HEK293 (cell line): Measurements from ENCODE around the gene PRKACB.

Experiments used
- CTCF ChIA-PET: fragments of 350-600 bp; formaldehyde crosslinking; extraction: SDS; loops from one replicate; lab custom pipeline; 2021; ENCODE audit warnings: antibody characterized with exemption; lab: Yijun Ruan, JAX
- POLR2A ChIA-PET: fragments of 300-600 bp; formaldehyde crosslinking; extraction: SDS; loops from one replicate; lab custom pipeline; 2020; ENCODE audit warnings: antibody characterized with exemption, inconsistent platforms; lab: Yijun Ruan, JAX
- H3K27ac ChIP-seq: fragments of 200-500 bp; sonication (Bioruptor generic); 2 replicates; pipeline ENCODE4 v1.5.1; 2014; ENCODE audit warnings: low read depth, low read length, control low read depth, inconsistent platforms; ENCODE audit errors: extremely low read depth
- H3K36me3 ChIP-seq, 2 experiments: fragments of 200-500 bp in 1 of 2; sonication (Bioruptor generic) in 1 of 2; 1 replicate in 1 of 2; 2 replicates in 1 of 2; pipeline ENCODE4 v1.5.1; 2014 to 2017; ENCODE audit warnings: inconsistent platforms in 2 of 2, low read length in 2 of 2; ENCODE audit not compliant: control insufficient read depth in 2 of 2, insufficient read depth in 1 of 2
- H3K4me1 ChIP-seq: fragments of 200-500 bp; sonication (Bioruptor generic); 2 replicates; pipeline ENCODE4 v1.5.1; 2014; ENCODE audit warnings: mild to moderate bottlenecking, low read length, inconsistent platforms; ENCODE audit not compliant: control insufficient read depth, insufficient read depth
- H3K4me3 ChIP-seq: 2 replicates; pipeline ENCODE4 v1.5.1; 2011; ENCODE audit warnings: low read depth, mild to moderate bottlenecking, control low read depth, low read length, moderate library complexity
- H3K9me3 ChIP-seq: fragments of 200-500 bp; sonication (Bioruptor generic); 2 replicates; pipeline ENCODE4 v1.5.1; 2014; ENCODE audit warnings: low read depth, low read length, inconsistent platforms; ENCODE audit not compliant: control insufficient read depth, insufficient read depth
- ATF2 ChIP-seq: fragments of 450-650 bp; formaldehyde crosslinking; IDR thresholded peaks from 2 replicates; pipeline ENCODE4 v1.5.1; 2016; ENCODE audit warnings: missing biosample characterization, missing genetic modification characterization, low read depth
- GFI1B ChIP-seq: fragments of 450-650 bp; formaldehyde crosslinking; IDR thresholded peaks from 2 replicates; pipeline ENCODE4 v1.5.1; 2016; ENCODE audit warnings: missing biosample characterization, missing genetic modification characterization
- GLIS1 ChIP-seq: fragments of 450-650 bp; formaldehyde crosslinking; IDR thresholded peaks from 2 replicates; pipeline ENCODE4 v1.5.1; 2016; ENCODE audit warnings: missing biosample characterization, missing genetic modification characterization
- HOXA7 ChIP-seq: sonication (generic); formaldehyde crosslinking; IDR thresholded peaks from 2 replicates; pipeline ENCODE4 v1.8.1; 2022; ENCODE audit warnings: missing genetic modification reagents, borderline replicate concordance
- HOXD13 ChIP-seq: sonication (generic); formaldehyde crosslinking; IDR thresholded peaks from 2 replicates; pipeline ENCODE4 v1.8.0; 2022; ENCODE audit warnings: missing genetic modification reagents, borderline replicate concordance
- IKZF3 ChIP-seq: fragments of 450-650 bp; IDR thresholded peaks from 2 replicates; pipeline ENCODE4 v1.5.0; 2018; ENCODE audit warnings: missing biosample characterization, mild to moderate bottlenecking, missing genetic modification characterization, moderate library complexity
- KLF10 ChIP-seq: fragments of 450-650 bp; IDR thresholded peaks from 2 replicates; pipeline ENCODE4 v1.5.1; 2018; ENCODE audit warnings: missing biosample characterization, mild to moderate bottlenecking, missing genetic modification characterization
- KLF9 ChIP-seq: fragments of 450-650 bp; formaldehyde crosslinking; IDR thresholded peaks from 2 replicates; pipeline ENCODE4 v1.5.1; 2016; ENCODE audit warnings: missing biosample characterization, missing genetic modification characterization, low read depth
- PATZ1 ChIP-seq: fragments of 450-650 bp; formaldehyde crosslinking; IDR thresholded peaks from 2 replicates; pipeline ENCODE4 v1.5.1; 2016; ENCODE audit warnings: missing biosample characterization, missing genetic modification characterization
- PBX3 ChIP-seq: sonication (generic); formaldehyde crosslinking; IDR thresholded peaks from 2 replicates; pipeline ENCODE4 v1.8.1; 2022; ENCODE audit warnings: mild to moderate bottlenecking, moderate library complexity, missing genetic modification reagents
- RBAK ChIP-seq: fragments of 450-650 bp; formaldehyde crosslinking; IDR thresholded peaks from 2 replicates; pipeline ENCODE4 v1.5.1; 2016; ENCODE audit warnings: missing biosample characterization, missing genetic modification characterization
- SALL2 ChIP-seq: fragments of 450-650 bp; formaldehyde crosslinking; IDR thresholded peaks from 2 replicates; pipeline ENCODE4 v1.5.0; 2017; ENCODE audit warnings: missing biosample characterization, mild to moderate bottlenecking, missing genetic modification characterization, borderline replicate concordance
- SETDB1 ChIP-seq: IDR thresholded peaks from one replicate; pipeline ENCODE4 v1.6.1; 2017; ENCODE audit warnings: mild to moderate bottlenecking, low read length, moderate library complexity, mixed read lengths; ENCODE audit not compliant: insufficient read length
- TSHZ1 ChIP-seq: fragments of 450-650 bp; formaldehyde crosslinking; IDR thresholded peaks from 2 replicates; pipeline ENCODE4 v1.5.1; 2016; ENCODE audit warnings: missing biosample characterization, missing genetic modification characterization, borderline replicate concordance
- ZFP69B ChIP-seq: fragments of 450-650 bp; formaldehyde crosslinking; IDR thresholded peaks from 2 replicates; pipeline ENCODE4 v1.5.1; 2016; ENCODE audit warnings: missing biosample characterization, missing genetic modification characterization
- ZNF174 ChIP-seq: fragments of 450-650 bp; formaldehyde crosslinking; IDR thresholded peaks from 2 replicates; pipeline ENCODE4 v1.5.0; 2017; ENCODE audit warnings: missing biosample characterization, mild to moderate bottlenecking, missing genetic modification characterization
- ZNF2 ChIP-seq: fragments of 450-650 bp; formaldehyde crosslinking; IDR thresholded peaks from 2 replicates; pipeline ENCODE4 v1.5.1; 2016; ENCODE audit warnings: missing biosample characterization, missing genetic modification characterization
- ZNF266 ChIP-seq: fragments of 450-650 bp; formaldehyde crosslinking; IDR thresholded peaks from 2 replicates; pipeline ENCODE4 v1.5.1; 2016; ENCODE audit warnings: missing biosample characterization, missing genetic modification characterization, low read depth
- ZNF274 ChIP-seq, 2 experiments: fragments of 200-500 bp in 1 of 2; fragments of 450-650 bp in 1 of 2; sonication (Bioruptor generic) in 1 of 2; formaldehyde crosslinking in 1 of 2; IDR thresholded peaks; 2 replicates each; pipeline versions ENCODE4 v1.5.1 to v1.6.1; 2014 to 2016; ENCODE audit warnings: borderline replicate concordance in 1 of 2, inconsistent platforms in 1 of 2, low read length in 1 of 2, missing biosample characterization in 1 of 2, missing genetic modification characterization in 1 of 2
- ZNF302 ChIP-seq: fragments of 450-650 bp; formaldehyde crosslinking; IDR thresholded peaks from 2 replicates; pipeline ENCODE4 v1.5.1; 2016; ENCODE audit warnings: missing biosample characterization, missing genetic modification characterization, low read depth
- ZNF404 ChIP-seq: fragments of 450-650 bp; formaldehyde crosslinking; IDR thresholded peaks from 2 replicates; pipeline ENCODE4 v1.5.1; 2017; ENCODE audit warnings: missing biosample characterization, missing genetic modification characterization
- ZNF433 ChIP-seq: fragments of 450-650 bp; formaldehyde crosslinking; IDR thresholded peaks from 2 replicates; pipeline ENCODE4 v1.5.1; 2016; ENCODE audit warnings: missing biosample characterization, missing genetic modification characterization, low read depth
- ZNF530 ChIP-seq: fragments of 450-650 bp; formaldehyde crosslinking; IDR thresholded peaks from 2 replicates; pipeline ENCODE4 v1.5.1; 2016; ENCODE audit warnings: low read depth, missing biosample characterization, missing genetic modification characterization
- ZNF585B ChIP-seq: fragments of 450-650 bp; formaldehyde crosslinking; IDR thresholded peaks from 2 replicates; pipeline ENCODE4 v1.5.1; 2016; ENCODE audit warnings: missing biosample characterization, missing genetic modification characterization
- ZNF654 ChIP-seq: fragments of 450-650 bp; formaldehyde crosslinking; IDR thresholded peaks from 2 replicates; pipeline ENCODE4 v1.5.1; 2016; ENCODE audit warnings: low read depth, missing biosample characterization, missing genetic modification characterization
- ZNF670 ChIP-seq: fragments of 450-650 bp; formaldehyde crosslinking; IDR thresholded peaks from 2 replicates; pipeline ENCODE4 v1.5.1; 2016; ENCODE audit warnings: missing biosample characterization, missing genetic modification characterization, low read depth
- ZNF792 ChIP-seq: fragments of 450-650 bp; formaldehyde crosslinking; IDR thresholded peaks from 2 replicates; pipeline ENCODE4 v1.5.1; 2016; ENCODE audit warnings: missing biosample characterization, missing genetic modification characterization

The PRKACB gene

DNA sequence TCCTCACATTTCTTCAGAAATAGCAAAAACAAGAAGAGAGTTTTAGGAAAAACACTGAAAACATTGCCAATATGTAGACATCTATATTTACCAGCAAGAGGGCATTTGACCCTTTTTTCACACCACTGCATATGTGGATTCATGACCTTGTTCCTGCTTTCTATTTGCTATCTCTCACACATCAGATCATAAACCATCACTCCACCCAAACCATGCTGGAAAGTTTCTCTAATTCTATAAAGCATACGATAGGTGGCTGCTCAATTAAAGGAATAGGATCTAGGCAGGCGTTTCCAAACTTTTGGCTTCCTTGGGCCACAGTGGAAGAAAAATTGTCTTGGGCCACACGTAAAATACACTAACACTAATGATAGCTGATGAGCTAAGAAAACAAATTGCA, 121.8 kb downstream of the PRKACB start:
- POLR2A ChIA-PET, result no interaction called here
- Histone ChIP-seq H3K27ac (no peak overlapping the region), H3K4me1 (no peaks in the 10 kb centered on the region)
- CTCF ChIA-PET, result no interaction called here
- TF ChIP-seq HOXD13, result no peak
- no peak for TF ChIP-seq IKZF3
- no peak for TF ChIP-seq ZNF274 (IDR thresholded peaks at IDR 0.05; ENCODE audit: low read length)
- TF ChIP-seq ZNF274 (tag by site-specific recombination; IDR thresholded peaks at IDR 0.05; ENCODE audit: borderline replicate concordance), result no peak
- TF ChIP-seq ZNF530 (tag by site-specific recombination), result no peak
- TF ChIP-seq ZNF654 (tag by site-specific recombination), result no peak
- no peak for TF ChIP-seq TSHZ1 (tag by site-specific recombination)
- no peak for TF ChIP-seq ZNF302 (tag by site-specific recombination)
- TF ChIP-seq ATF2 (tag by site-specific recombination), result no peak
- no peak for TF ChIP-seq ZNF404 (tag by site-specific recombination)
- TF ChIP-seq PBX3, result no peak
- TF ChIP-seq KLF10 (tag by site-specific recombination), result no peak
- no peak for TF ChIP-seq KLF9
- no peak for TF ChIP-seq PATZ1
- TF ChIP-seq ZNF670, result no peak
- TF ChIP-seq, all 188 proteins: peak for 0
- Histone ChIP-seq H3K9me3 (no peaks in the 10 kb centered on the region), H3K4me3 (no peak overlapping the region), H3K36me3 (no peaks in the 10 kb centered on the region)

- H3K27ac ChIP-seq, result no peak overlapping the region
- no peaks in the 10 kb centered on the region for H3K9me3 ChIP-seq
- ChIA-PET POLR2A (no interaction called here), CTCF (no interaction called here)
- no peaks in the 10 kb centered on the region for H3K36me3 ChIP-seq
- H3K4me3 ChIP-seq, result no peak overlapping the region
- H3K4me1 ChIP-seq, result peaks cover 2% of the 10 kb centered on the region; the same call in 1 of the 2 replicates
- TF ChIP-seq GFI1B (tag by site-specific recombination) (no peak), ZFP69B (tag by site-specific recombination) (no peak), PATZ1 (no peak), SETDB1 (no peak), ZNF433 (tag by site-specific recombination) (no peak), ZNF792 (tag by site-specific recombination) (no peak), HOXA7 (CRISPR knock-in tag) (no peak), ZNF2 (tag by site-specific recombination) (no peak), ZNF174 (tag by site-specific recombination) (no peak), SALL2 (tag by site-specific recombination) (no peak), GLIS1 (tag by site-specific recombination) (no peak), ZNF266 (tag by site-specific recombination) (no peak), RBAK (tag by site-specific recombination) (no peak), ZNF585B (tag by site-specific recombination) (no peak), KLF10 (tag by site-specific recombination) (no peak)
These were observed 122.7 kb downstream of the PRKACB start for GRCh38 chr1:84266748-84267147.
